H9 (cell line): ENCODE data around the gene MYL1. TPM values are rescaled to one million over a fixed set of nuclear protein-coding genes. Genes with fewer than 3 reads are reported as not detected.

ENCODE experiments used
- DNase-seq: peaks from one replicate; pipeline ENCODE4 v3.0.0-alpha.2; 2017
- H2AFZ ChIP-seq: one replicate; pipeline ENCODE4 v1.6.1; 2013; ENCODE audit warnings: mild to moderate bottlenecking, low read length, control low read depth, moderate library complexity
- H2AK5ac ChIP-seq: 2 replicates; pipeline ENCODE4 v1.6.1; 2013; ENCODE audit warnings: low read length, control low read depth, mixed read lengths; ENCODE audit not compliant: insufficient read length
- H2BK120ac ChIP-seq: one replicate; pipeline ENCODE4 v1.6.1; 2013; ENCODE audit warnings: low read depth, mild to moderate bottlenecking, low read length, control low read depth, inconsistent platforms; ENCODE audit not compliant: poor library complexity, severe bottlenecking
- H2BK12ac ChIP-seq: 2 replicates; pipeline ENCODE4 v1.6.1; 2013; ENCODE audit warnings: low read length, control low read depth, mixed read lengths, low read depth; ENCODE audit not compliant: insufficient read length
- H2BK15ac ChIP-seq: 2 replicates; pipeline ENCODE4 v1.6.1; 2013; ENCODE audit warnings: low read depth, low read length, control low read depth
- H2BK20ac ChIP-seq: one replicate; pipeline ENCODE4 v1.6.1; 2013; ENCODE audit warnings: low read depth, mild to moderate bottlenecking, low read length, control low read depth, inconsistent platforms; ENCODE audit not compliant: poor library complexity, severe bottlenecking
- H2BK5ac ChIP-seq: 2 replicates; pipeline ENCODE4 v1.6.1; 2013; ENCODE audit warnings: low read length, control low read depth, mixed read lengths; ENCODE audit not compliant: insufficient read length
- H3K14ac ChIP-seq: 2 replicates; pipeline ENCODE4 v1.6.1; 2013; ENCODE audit warnings: low read length, control low read depth; ENCODE audit not compliant: insufficient read depth
- H3K18ac ChIP-seq: 2 replicates; pipeline ENCODE4 v1.6.1; 2013; ENCODE audit warnings: low read depth, mild to moderate bottlenecking, mixed read lengths, low read length, control low read depth; ENCODE audit not compliant: insufficient read length
- H3K23ac ChIP-seq: 2 replicates; pipeline ENCODE4 v1.6.1; 2013; ENCODE audit warnings: low read length, control low read depth, mixed read lengths, low read depth; ENCODE audit not compliant: insufficient read length
- H3K23me2 ChIP-seq: 2 replicates; pipeline ENCODE4 v1.6.1; 2013; ENCODE audit warnings: low read depth, mild to moderate bottlenecking, mixed read lengths, low read length, control low read depth; ENCODE audit not compliant: insufficient read length, poor library complexity, severe bottlenecking
- H3K27ac ChIP-seq: 2 replicates; pipeline ENCODE4 v1.5.1; 2013; ENCODE audit warnings: low read length, control low read depth, mixed read lengths, low read depth; ENCODE audit not compliant: insufficient read length
- H3K27me3 ChIP-seq: 2 replicates; pipeline ENCODE4 v1.6.1; 2013; ENCODE audit warnings: low read length, control low read depth, inconsistent platforms; ENCODE audit not compliant: insufficient read depth
- H3K4ac ChIP-seq: 2 replicates; pipeline ENCODE4 v1.6.1; 2013; ENCODE audit warnings: low read depth, mild to moderate bottlenecking, control low read depth, inconsistent platforms, low read length, moderate library complexity
- H3K4me1 ChIP-seq: 2 replicates; pipeline ENCODE4 v1.6.1; 2013; ENCODE audit warnings: low read length, control low read depth, inconsistent platforms; ENCODE audit not compliant: insufficient read depth
- H3K4me2 ChIP-seq: 2 replicates; pipeline ENCODE4 v1.6.1; 2013; ENCODE audit warnings: low read length, control low read depth, mixed read lengths; ENCODE audit not compliant: insufficient read length, insufficient read depth
- H3K56ac ChIP-seq: 2 replicates; pipeline ENCODE4 v1.6.1; 2013; ENCODE audit warnings: low read depth, mild to moderate bottlenecking, mixed read lengths, low read length, control low read depth; ENCODE audit not compliant: insufficient read length
- H3K79me1 ChIP-seq: 2 replicates; pipeline ENCODE4 v1.6.1; 2013; ENCODE audit warnings: low read depth, mild to moderate bottlenecking, moderate library complexity, low read length, control low read depth, inconsistent platforms; ENCODE audit not compliant: insufficient read depth, poor library complexity, severe bottlenecking
- H3K79me2 ChIP-seq: 2 replicates; pipeline ENCODE4 v1.6.1; 2013; ENCODE audit warnings: low read length, control low read depth, inconsistent platforms; ENCODE audit not compliant: insufficient read depth
- H3K9ac ChIP-seq: 2 replicates; pipeline ENCODE4 v1.6.1; 2013; ENCODE audit warnings: low read length, control low read depth, mixed read lengths; ENCODE audit not compliant: insufficient read length; ENCODE audit errors: extremely low read depth
- H3K9me3 ChIP-seq: one replicate; pipeline ENCODE4 v1.6.1; 2013; ENCODE audit warnings: low read depth, low read length, inconsistent platforms; ENCODE audit not compliant: control insufficient read depth
- H3T11ph ChIP-seq: one replicate; pipeline ENCODE4 v1.6.1; 2013; ENCODE audit warnings: mild to moderate bottlenecking, low read length, control low read depth, inconsistent platforms
- H4K20me1 ChIP-seq: one replicate; pipeline ENCODE4 v1.6.1; 2013; ENCODE audit not compliant: control insufficient read depth, insufficient read length, insufficient read depth
- H4K5ac ChIP-seq: 2 replicates; pipeline ENCODE4 v1.6.1; 2013; ENCODE audit warnings: low read depth, mild to moderate bottlenecking, mixed read lengths, low read length, control low read depth; ENCODE audit not compliant: insufficient read length
- H4K8ac ChIP-seq: replicated peaks from 2 replicates; pipeline ENCODE4 v1.6.1; 2013; ENCODE audit warnings: low read length, control low read depth, mixed read lengths, low read depth; ENCODE audit not compliant: insufficient read length
- H4K91ac ChIP-seq: 2 replicates; pipeline ENCODE4 v1.6.1; 2013; ENCODE audit warnings: low read depth, mild to moderate bottlenecking, moderate library complexity, mixed read lengths, low read length, control low read depth; ENCODE audit not compliant: insufficient read length
- H3K27ac Mint-ChIP-seq, 3 experiments: 2 replicates in 2 of 3; 3 replicates in 1 of 3; pipeline ENCODE4 v1.8.0; 2020 to 2021; ENCODE audit warnings: mixed read lengths in 3 of 3, mild to moderate bottlenecking in 1 of 3, moderate library complexity in 1 of 3
- H3K27me3 Mint-ChIP-seq: 2 replicates; pipeline ENCODE4 v1.8.0; 2021; ENCODE audit warnings: low read depth, mild to moderate bottlenecking, moderate library complexity, mixed read lengths
- H3K36me3 Mint-ChIP-seq, 3 experiments: 2 replicates in 2 of 3; 3 replicates in 1 of 3; pipeline ENCODE4 v1.8.0; 2020 to 2021; ENCODE audit warnings: low read depth in 3 of 3, mixed read lengths in 3 of 3; ENCODE audit not compliant: insufficient read depth in 1 of 3
- H3K4me1 Mint-ChIP-seq, 2 experiments: 2 replicates each; pipeline ENCODE4 v1.8.0; 2020; ENCODE audit warnings: mixed read lengths in 2 of 2
- H3K4me3 Mint-ChIP-seq, 2 experiments: 2 replicates in 1 of 2; 3 replicates in 1 of 2; pipeline ENCODE4 v1.8.0; 2020 to 2021; ENCODE audit warnings: mild to moderate bottlenecking in 2 of 2, mixed read lengths in 2 of 2, moderate library complexity in 1 of 2
- H3K9me3 Mint-ChIP-seq, 2 experiments: 2 replicates in 1 of 2; 3 replicates in 1 of 2; pipeline ENCODE4 v1.8.0; 2020; ENCODE audit warnings: mild to moderate bottlenecking in 2 of 2, mixed read lengths in 2 of 2, moderate library complexity in 1 of 2
- CTCF ChIP-seq: fragments of 200-600 bp; sonication (generic); conservative IDR thresholded peaks from 3 replicates; pipeline ENCODE4 v1.8.0; 2021; ENCODE audit warnings: antibody characterized with exemption, mild to moderate bottlenecking
- WGBS: extraction: QIAGEN DNeasy Blood & Tissue Kit; methylation state at CpG from one replicate; pipeline ENCODE4 v1.1.7; 2013; ENCODE audit warnings: missing lambda C conversion rate, low lambda C conversion rate, mixed read lengths; ENCODE audit not compliant: insufficient read length; ENCODE audit errors: extremely low coverage; 5-methylcytosine and 5-hydroxymethylcytosine counted together
- total RNA-seq: library from RNA; stranded (reverse); gene quantifications from 2 replicates; pipeline ENCODE4 v1.2.1, GENCODE V29; 2021

The MYL1 gene
- total RNA-seq, 1 experiment from 2014 or later = not detected

- H3K9ac ChIP-seq = no peak overlapping the region
- H3K27ac ChIP-seq = no peak overlapping the region
- no peaks in the 10 kb centered on the region for H3K9me3 ChIP-seq
- WGBS = no CpG with 5 or more reads among the region's 1 CpG
- Mint-ChIP-seq H3K4me1 (no peaks in the 10 kb centered on the region), H3K9me3 (no peaks in the 10 kb centered on the region), H3K4me3 (no peak overlapping the region), H3K27me3 (no peaks in the 10 kb centered on the region; the same call in 1 of the 2 replicates), H3K27ac (no peak overlapping the region), H3K36me3 (no peaks in the 10 kb centered on the region)
- H4K91ac ChIP-seq = no peak overlapping the region
- no peak overlapping the region for H4K5ac ChIP-seq
- H3K23me2 ChIP-seq = no peaks in the 10 kb centered on the region
- no peak overlapping the region for H2BK5ac ChIP-seq
- no peak overlapping the region for H2AFZ ChIP-seq
- TF ChIP-seq CTCF = no peak
- H3K79me1 ChIP-seq = no peaks in the 10 kb centered on the region
- no peak overlapping the region for H3K18ac ChIP-seq
- H3K23ac ChIP-seq = no peak overlapping the region
- no peak overlapping the region for H3K4me2 ChIP-seq
- no peak overlapping the region for H4K8ac ChIP-seq
- no peaks in the 10 kb centered on the region for H3K4me1 ChIP-seq
- no peak overlapping the region for H3K4ac ChIP-seq
- H3T11ph ChIP-seq = no peak overlapping the region
- H2BK120ac ChIP-seq = no peak overlapping the region
- DNase-seq = no peak
- H2BK15ac ChIP-seq = no peak overlapping the region
- no peak overlapping the region for H3K14ac ChIP-seq
- no peaks in the 10 kb centered on the region for H4K20me1 ChIP-seq
- H3K79me2 ChIP-seq = no peaks in the 10 kb centered on the region
- no peak overlapping the region for H2BK20ac ChIP-seq
- H3K56ac ChIP-seq = no peak overlapping the region
- H3K27me3 ChIP-seq = no peaks in the 10 kb centered on the region
- no peak overlapping the region for H2BK12ac ChIP-seq
- no peak overlapping the region for H2AK5ac ChIP-seq
These were observed 47.3 kb downstream of the MYL1 start for GRCh38 chr2:210267698-210268097.
